Lower leg skin (tissue), 4 donors: Measurements from ENCODE around the gene TNFAIP8L2. TPM values are rescaled to one million over a fixed set of nuclear protein-coding genes. Genes with fewer than 3 reads are reported as not detected.

Source experiments
- DNase-seq, 2 donors: peaks; one replicate each; pipeline ENCODE4 v3.0.0-alpha.2; 2019; ENCODE audit warnings: low spot score in 2 of 2
- H3K4me3 ChIP-seq: fragments of 200-600 bp; sonication (generic); 2 replicates; pipeline ENCODE4 v1.5.1; 2017; ENCODE audit warnings: mild to moderate bottlenecking, low read depth; ENCODE audit not compliant: poor library complexity, severe bottlenecking
- POLR2A ChIP-seq, 2 donors: fragments of 450-650 bp; IDR thresholded peaks; one replicate each; pipeline ENCODE4 v1.6.1; 2016 to 2017; ENCODE audit warnings: antibody characterized with exemption in 2 of 2, mild to moderate bottlenecking in 1 of 2, moderate library complexity in 1 of 2
- WGBS, 2 donors: methylation state at CpG; one replicate each; pipeline ENCODE4 v1.1.5; 2018; 5-methylcytosine and 5-hydroxymethylcytosine counted together
- intact Hi-C: fragments of 100-400 bp; cut with DNase I; formaldehyde crosslinking; loops from one replicate; pipeline ENCODE4 v1.15.0; 2023; ENCODE audit warnings: low total_unique reads
- total RNA-seq, 4 donors: library from RNA; depleted of rRNA; stranded (reverse); fragments of >200 nt; gene quantifications; one replicate each; pipeline ENCODE4 v1.1.0, GENCODE V29; 2016
- TF ChIP-seq, protein P1 (sequence below), 3 donors: fragments of 450-650 bp; IDR thresholded peaks; one replicate each; pipeline ENCODE4 v1.5.1; 2016; ENCODE audit warnings: antibody characterized with exemption in 3 of 3, mild to moderate bottlenecking in 3 of 3, moderate library complexity in 2 of 3

The TNFAIP8L2 gene
- total RNA-seq, 4 donors from 2014 or later, result 1.2 to 5.6 (median 3.0) TPM

DNA sequence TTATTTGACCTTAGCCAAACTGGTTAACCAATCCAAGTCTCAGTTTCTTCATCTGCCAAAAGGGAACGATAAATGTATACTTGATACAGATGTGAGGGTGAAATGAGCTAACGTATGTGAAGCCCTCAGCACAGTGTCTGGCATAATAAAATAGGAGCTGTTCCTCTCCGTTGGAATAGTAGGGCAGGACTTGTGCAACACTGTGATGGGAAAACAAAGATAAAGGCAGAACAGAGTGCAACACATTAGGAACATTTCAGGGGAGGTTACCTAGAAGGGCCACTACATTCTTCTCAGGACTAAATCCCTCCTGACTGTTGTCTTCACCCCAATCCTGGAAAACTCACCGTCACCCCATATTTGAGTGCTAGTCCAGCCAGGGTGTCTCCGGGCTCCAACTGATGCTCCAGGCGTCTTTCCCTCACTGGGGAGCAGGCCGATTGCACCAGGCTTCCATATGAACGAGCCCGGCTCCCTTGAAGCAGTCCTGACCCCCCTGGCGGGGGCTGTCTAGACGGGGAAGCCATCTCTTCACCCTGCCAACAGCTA lies 8.4 kb downstream of the TNFAIP8L2 start:
- TF ChIP-seq, protein P1, sequence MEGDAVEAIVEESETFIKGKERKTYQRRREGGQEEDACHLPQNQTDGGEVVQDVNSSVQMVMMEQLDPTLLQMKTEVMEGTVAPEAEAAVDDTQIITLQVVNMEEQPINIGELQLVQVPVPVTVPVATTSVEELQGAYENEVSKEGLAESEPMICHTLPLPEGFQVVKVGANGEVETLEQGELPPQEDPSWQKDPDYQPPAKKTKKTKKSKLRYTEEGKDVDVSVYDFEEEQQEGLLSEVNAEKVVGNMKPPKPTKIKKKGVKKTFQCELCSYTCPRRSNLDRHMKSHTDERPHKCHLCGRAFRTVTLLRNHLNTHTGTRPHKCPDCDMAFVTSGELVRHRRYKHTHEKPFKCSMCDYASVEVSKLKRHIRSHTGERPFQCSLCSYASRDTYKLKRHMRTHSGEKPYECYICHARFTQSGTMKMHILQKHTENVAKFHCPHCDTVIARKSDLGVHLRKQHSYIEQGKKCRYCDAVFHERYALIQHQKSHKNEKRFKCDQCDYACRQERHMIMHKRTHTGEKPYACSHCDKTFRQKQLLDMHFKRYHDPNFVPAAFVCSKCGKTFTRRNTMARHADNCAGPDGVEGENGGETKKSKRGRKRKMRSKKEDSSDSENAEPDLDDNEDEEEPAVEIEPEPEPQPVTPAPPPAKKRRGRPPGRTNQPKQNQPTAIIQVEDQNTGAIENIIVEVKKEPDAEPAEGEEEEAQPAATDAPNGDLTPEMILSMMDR (IDR thresholded peaks at IDR 0.05), result no peak
- TF ChIP-seq POLR2A (IDR thresholded peaks at IDR 0.05), result no peak
- no peak for DNase-seq
- whole genome bisulfite sequencing, 2 donors, result 21 to 23% methylated on average over 11 of the region's 11 CpGs
- H3K4me3 ChIP-seq, result peak overlapping the region; percentile 44
- intact Hi-C loops, result no loop called here

DNA sequence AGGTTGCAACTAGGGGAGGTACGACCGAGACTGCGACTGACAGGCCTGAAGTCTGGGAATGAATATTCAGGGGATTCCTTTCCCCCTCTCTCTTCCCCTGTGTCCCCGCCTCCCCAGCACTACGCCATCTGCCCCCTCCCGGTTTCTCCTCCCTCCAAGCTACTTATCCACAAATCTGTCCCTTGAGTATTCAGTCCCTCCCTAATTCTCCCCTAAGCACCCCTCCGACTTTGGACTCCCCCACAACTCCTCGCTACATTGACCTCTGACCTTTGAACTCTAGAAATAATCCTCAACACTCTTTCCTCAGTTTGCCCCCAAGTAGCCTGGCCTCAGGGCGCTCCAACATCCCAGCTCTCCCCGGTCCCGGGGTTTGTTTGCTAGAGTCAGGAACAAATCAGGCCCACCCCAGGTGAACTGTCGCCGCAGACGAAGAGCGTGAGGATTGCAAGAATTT lies 8.9 kb downstream of the TNFAIP8L2 start:
- peak; percentile 52 to 92 for DNase-seq
- intact Hi-C loops, result no loop called here
- H3K4me3 ChIP-seq, result peak overlapping the region; percentile 44
- WGBS, 2 donors, result 6 to 8% methylated on average over 15 of the region's 15 CpGs
- no peak for TF ChIP-seq POLR2A (IDR thresholded peaks at IDR 0.05)
- TF ChIP-seq, protein P1 (IDR thresholded peaks at IDR 0.05), result no peak

DNA sequence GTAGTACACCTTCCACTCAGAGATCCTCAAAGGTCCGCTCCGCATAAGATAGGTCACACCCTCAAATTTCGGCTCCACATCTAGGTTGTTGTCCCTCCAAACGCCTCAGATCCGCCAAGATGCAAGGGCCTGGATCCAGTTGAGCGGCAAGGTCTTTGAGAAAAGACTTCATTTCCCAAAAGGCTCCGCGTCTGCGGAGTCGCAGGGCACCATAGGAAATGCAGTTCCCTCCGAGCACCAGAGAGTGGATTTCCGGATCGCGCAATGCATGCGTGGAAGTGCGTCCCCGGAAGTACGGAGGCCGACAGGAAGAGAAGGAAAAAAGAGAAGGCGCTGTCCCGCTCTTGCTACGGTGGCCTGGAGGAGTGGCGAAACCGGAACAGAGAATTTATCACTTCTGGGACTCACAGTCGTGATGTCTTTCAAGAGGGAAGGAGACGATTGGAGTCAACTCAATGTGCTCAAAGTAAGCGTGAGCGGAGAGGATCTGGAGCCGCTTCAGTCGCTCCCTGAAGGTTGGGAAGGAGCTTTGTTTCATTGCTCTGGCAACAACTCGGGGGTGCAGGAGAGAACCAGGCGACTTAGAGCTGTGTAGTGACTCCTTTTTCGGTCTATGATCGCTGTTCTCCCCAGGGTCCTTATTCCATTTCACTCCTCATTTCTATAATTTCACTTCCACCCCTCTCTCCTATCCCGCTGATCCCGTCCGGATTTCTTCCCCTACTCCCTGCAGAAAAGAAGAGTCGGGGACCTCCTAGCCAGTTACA lies 9.5 kb downstream of the TNFAIP8L2 start, which contains the start of the genes LYSMD1 and SCNM1:
LYSMD1 (minus strand) TSS at position 165 of the 767 bp plus-strand sequence. CDS start 644 bp downstream, outside the sequence.
SCNM1 (plus strand) TSS at position 407 of the 767 bp plus-strand sequence; CDS start at position 416, 9 bp downstream.
- 0 to 1% methylated on average over 38 of the region's 38 CpGs for WGBS, 2 donors
- intact Hi-C loops, result no loop called here
- peak; percentile 98 to 99 for DNase-seq
- H3K4me3 ChIP-seq, result peak within 1 kb of the TSS; percentile 65
- TF ChIP-seq, protein P1 (IDR thresholded peaks at IDR 0.05), result no peak
- TF ChIP-seq POLR2A (IDR thresholded peaks at IDR 0.05), result no peak

DNA sequence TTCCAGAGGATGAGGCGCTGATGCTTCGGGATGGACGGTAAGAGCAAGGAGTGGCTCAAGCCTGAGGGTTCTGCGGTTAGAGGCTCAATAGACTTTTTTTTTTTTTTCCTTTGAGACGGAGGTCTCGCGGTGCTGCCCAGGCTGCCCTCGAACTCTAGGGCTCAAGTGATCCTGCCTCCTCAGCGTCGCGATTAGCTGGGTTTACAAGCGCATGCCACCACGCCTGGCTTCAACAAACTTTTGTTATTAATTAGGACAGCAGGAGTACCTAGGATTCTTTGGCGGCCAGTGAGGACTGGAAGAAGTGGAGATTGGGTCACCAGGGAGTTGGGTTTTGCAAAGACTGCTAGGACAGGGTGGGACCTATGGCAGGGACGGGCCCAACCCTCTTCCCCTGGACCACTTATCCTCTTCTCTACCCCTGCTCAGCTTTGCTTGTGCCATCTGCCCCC lies 10.1 kb downstream of the TNFAIP8L2 start:
- WGBS, 2 donors, result 2 to 4% methylated on average over 15 of the region's 15 CpGs
- intact Hi-C loops, result no loop called here
- peak overlapping the region; percentile 65 for H3K4me3 ChIP-seq
- DNase-seq, result no peak
- no peak for TF ChIP-seq POLR2A (IDR thresholded peaks at IDR 0.05)
- TF ChIP-seq, protein P1 (IDR thresholded peaks at IDR 0.05), result no peak

DNA sequence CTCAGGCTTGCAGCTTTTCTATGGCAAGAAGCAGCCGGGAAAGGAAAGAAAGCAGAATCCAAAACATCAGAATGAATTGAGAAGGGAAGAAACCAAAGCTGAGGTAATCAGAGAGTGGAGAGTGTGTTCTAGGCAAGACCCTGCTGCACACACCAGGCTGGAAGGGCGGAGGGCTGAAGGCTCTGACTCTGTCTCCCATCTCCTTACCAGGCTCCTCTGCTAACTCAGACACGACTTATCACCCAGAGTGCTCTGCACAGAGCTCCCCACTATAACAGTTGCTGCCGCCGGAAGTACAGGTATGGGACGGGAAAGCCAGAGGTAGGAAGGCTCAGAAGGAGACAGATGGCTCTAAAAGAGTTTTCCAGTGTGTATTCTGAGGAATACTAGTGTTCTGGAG lies 10.7 kb downstream of the TNFAIP8L2 start:
- no peak for DNase-seq
- intact Hi-C loops, result no loop called here
- WGBS, 2 donors, result 82 to 89% methylated on average over 6 of the region's 6 CpGs
- TF ChIP-seq, protein P1 (IDR thresholded peaks at IDR 0.05), result no peak
- no peak for TF ChIP-seq POLR2A (IDR thresholded peaks at IDR 0.05)
- no peak overlapping the region for H3K4me3 ChIP-seq
